ENCODE results near the gene RND1.

DNA sequence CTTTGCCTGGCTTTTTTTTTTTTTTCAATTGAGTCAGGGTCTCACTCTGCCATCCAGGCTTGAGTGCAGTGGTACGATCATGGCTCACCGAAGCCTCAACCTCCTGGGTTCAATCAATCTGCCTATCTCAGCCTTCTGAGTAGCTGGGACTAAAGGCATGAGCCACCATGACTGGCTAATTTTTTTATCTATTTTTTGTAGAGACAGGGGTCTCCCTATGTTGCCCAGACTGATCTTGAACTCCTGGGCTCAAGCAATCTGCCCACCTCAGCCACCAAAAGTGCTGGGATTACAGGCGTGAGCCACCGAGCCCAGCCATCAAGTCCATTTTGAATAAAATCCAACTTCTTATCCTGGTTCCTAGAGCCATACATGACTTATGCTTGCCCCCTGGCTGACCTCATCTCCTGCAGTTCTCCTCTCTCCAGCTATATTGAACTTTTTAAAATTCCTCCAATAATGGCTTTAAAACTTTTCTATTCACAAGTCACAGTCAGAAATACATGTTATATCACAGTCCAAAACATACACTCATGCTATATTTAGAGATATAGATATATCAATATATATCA is 10.4 kb upstream of the RND1 start:
- TF ChIP-seq, protein P1, sequence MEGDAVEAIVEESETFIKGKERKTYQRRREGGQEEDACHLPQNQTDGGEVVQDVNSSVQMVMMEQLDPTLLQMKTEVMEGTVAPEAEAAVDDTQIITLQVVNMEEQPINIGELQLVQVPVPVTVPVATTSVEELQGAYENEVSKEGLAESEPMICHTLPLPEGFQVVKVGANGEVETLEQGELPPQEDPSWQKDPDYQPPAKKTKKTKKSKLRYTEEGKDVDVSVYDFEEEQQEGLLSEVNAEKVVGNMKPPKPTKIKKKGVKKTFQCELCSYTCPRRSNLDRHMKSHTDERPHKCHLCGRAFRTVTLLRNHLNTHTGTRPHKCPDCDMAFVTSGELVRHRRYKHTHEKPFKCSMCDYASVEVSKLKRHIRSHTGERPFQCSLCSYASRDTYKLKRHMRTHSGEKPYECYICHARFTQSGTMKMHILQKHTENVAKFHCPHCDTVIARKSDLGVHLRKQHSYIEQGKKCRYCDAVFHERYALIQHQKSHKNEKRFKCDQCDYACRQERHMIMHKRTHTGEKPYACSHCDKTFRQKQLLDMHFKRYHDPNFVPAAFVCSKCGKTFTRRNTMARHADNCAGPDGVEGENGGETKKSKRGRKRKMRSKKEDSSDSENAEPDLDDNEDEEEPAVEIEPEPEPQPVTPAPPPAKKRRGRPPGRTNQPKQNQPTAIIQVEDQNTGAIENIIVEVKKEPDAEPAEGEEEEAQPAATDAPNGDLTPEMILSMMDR (conservative IDR thresholded peaks at IDR 0.05) = no peak
- TF ChIP-seq EZH2 (IDR thresholded peaks at IDR 0.05; ENCODE audit: low read depth) = no peak

Data from PC-9 (cell line).